ENCODE results near the gene ARHGAP18. TPM values are rescaled to one million over a fixed set of nuclear protein-coding genes. Genes with fewer than 3 reads are reported as not detected.

Gene ARHGAP18
- total RNA-seq, 4 donors from 2014 or later = 5.2 to 9.2 (median 6.5) TPM

DNA sequence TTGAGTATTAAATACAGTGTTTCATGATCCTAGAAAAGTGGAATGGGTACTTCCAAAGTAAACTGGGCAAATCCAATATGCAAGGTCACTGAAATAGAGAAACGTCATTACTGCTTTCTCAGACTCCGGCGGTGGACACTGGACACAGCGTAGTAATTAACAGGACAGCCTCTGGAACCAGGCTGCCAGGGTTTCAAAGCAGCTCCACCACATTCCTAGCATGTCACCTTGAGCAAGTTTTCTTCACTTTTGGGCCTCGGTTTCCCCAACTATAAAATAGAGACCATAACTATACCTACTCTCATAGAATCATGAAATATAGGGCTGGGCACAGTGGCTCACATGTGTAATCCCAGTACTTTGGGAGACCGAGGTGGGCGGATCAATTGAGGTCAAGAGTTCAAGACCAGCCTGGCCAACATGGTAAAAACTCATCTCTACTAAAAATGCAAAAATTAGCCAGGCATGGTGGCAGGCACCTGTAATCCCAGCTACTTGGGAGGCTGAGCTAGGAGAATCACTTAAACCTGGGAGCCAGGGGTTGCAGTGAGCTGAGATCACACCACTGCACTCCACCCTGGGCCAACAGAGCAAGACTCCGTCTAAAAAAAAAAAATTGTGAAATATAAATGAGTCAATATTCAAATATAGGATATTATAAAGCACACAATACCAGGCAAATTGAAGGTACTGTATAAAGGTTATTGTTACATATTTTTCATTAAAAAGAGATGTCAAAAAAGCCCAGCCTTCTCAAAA is 24.9 kb downstream of the ARHGAP18 start:
- Histone ChIP-seq H3K4me3 (no peak overlapping the region), H3K36me3 (no peaks in the 10 kb centered on the region), H3K4me1 (peaks cover 49 to 73% of the 10 kb centered on the region in 2 donors), H3K27me3 (no peaks in the 10 kb centered on the region), H3K27ac (peak overlapping the region; percentile 76 to 93 (median 86)), H3K9me3 (no peaks in the 10 kb centered on the region)
- intact Hi-C loops (cut with DNase I; ENCODE audit: low total_unique reads) = loop anchor here (2.0 kb wide), 1 partner anchor 24 kb away; no protein-coding TSS in a partner anchor
- in situ Hi-C loops (cut with MboI; ENCODE audit: low sequenced_read_pairs in 4 of 4) = no loop called here
- no peak for DNase-seq
- ATAC-seq = no peak
- TF ChIP-seq POLR2A (IDR thresholded peaks at IDR 0.05) = no peak
- TF ChIP-seq, protein P1, sequence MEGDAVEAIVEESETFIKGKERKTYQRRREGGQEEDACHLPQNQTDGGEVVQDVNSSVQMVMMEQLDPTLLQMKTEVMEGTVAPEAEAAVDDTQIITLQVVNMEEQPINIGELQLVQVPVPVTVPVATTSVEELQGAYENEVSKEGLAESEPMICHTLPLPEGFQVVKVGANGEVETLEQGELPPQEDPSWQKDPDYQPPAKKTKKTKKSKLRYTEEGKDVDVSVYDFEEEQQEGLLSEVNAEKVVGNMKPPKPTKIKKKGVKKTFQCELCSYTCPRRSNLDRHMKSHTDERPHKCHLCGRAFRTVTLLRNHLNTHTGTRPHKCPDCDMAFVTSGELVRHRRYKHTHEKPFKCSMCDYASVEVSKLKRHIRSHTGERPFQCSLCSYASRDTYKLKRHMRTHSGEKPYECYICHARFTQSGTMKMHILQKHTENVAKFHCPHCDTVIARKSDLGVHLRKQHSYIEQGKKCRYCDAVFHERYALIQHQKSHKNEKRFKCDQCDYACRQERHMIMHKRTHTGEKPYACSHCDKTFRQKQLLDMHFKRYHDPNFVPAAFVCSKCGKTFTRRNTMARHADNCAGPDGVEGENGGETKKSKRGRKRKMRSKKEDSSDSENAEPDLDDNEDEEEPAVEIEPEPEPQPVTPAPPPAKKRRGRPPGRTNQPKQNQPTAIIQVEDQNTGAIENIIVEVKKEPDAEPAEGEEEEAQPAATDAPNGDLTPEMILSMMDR (IDR thresholded peaks at IDR 0.05 in 4 of 5, conservative IDR thresholded peaks at IDR 0.05 in 1 of 5) = no peak

DNA sequence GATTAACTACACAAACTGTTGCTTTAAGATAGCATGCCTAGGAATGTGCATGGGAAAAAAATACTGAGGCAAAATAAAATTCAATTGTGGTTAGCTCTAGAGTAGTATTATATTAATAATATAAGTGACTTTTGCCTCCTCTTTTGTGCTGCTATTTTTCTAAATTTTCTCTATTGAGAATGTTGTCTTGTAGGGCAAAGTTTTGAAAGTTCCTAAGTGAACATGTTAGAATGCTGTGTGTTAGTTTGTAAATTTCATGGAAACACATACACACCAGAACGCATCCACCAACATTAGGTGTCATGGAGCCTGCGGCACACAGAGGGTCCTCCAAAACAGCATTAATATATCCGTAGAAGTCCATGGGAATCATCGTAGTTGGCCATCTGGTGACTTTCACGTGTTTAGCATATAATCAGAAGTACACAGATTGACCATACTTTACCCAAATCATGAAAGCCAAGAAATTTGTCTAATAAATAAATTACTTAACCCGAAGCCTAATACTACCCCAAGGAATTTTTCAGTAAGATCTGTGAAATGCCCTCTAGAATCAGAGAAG is 25.6 kb downstream of the ARHGAP18 start:
- no peak overlapping the region for H3K4me3 ChIP-seq
- in situ Hi-C loops (cut with MboI; ENCODE audit: low sequenced_read_pairs in 4 of 4) (no loop called here), intact Hi-C loops (cut with DNase I; ENCODE audit: low total_unique reads) (loop anchor here (2.0 kb wide), 1 partner anchor 24 kb away; no protein-coding TSS in a partner anchor)
- no peaks in the 10 kb centered on the region for H3K27me3 ChIP-seq
- ATAC-seq = no peak
- no peaks in the 10 kb centered on the region for H3K9me3 ChIP-seq
- H3K36me3 ChIP-seq = no peaks in the 10 kb centered on the region
- TF ChIP-seq POLR2A (IDR thresholded peaks at IDR 0.05) = no peak
- TF ChIP-seq, protein P1 (IDR thresholded peaks at IDR 0.05 in 4 of 5, conservative IDR thresholded peaks at IDR 0.05 in 1 of 5) = no peak
- no peak for DNase-seq
- H3K27ac ChIP-seq = peak overlapping the region; percentile 76 to 93 (median 86)
- H3K4me1 ChIP-seq = peaks cover 49 to 73% of the 10 kb centered on the region in 2 donors

DNA sequence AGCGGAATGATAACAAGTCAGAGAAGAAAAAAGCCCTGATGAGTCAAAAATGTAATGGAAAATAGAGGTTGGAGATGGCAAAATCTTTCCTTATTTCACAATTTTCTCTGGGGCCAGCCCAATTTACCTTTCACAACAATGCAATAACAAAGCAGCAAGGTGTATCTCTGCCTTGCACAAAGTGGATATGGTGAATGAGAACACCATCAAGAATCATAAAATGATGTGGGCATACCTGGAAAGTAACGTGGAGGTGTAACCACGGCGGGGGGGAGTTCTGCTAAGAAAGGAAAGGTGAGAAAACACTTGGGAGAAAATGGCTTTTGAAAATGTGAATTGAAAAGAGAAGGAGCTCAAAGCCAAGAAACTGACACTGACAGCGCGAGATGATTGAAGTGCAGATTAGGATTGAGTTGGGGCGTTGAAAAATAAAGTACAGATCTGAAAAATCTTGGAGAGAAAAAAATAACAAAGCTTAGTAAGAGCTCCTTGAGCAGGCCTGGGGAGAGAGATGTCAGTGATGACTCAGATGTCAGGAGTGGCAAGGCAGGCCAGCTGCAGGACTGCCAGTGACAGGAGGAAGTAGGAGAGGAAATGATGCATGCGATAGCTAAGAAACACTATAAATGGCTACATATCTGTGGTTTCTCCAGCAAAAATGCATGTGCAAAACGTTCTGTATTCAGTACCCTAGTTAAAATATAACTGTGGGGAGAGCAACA is 26.2 kb downstream of the ARHGAP18 start:
- Histone ChIP-seq H3K4me3 (no peak overlapping the region), H3K36me3 (no peaks in the 10 kb centered on the region), H3K9me3 (no peaks in the 10 kb centered on the region), H3K4me1 (peaks cover 53 to 79% of the 10 kb centered on the region in 2 donors), H3K27ac (peak overlapping the region; percentile 76 to 93 (median 86)), H3K27me3 (no peaks in the 10 kb centered on the region)
- DNase-seq (peak; percentile 77 to 84), ATAC-seq (peak; percentile 92 to 93)
- TF ChIP-seq, protein P1 (IDR thresholded peaks at IDR 0.05 in 4 of 5, conservative IDR thresholded peaks at IDR 0.05 in 1 of 5) = no peak
- TF ChIP-seq POLR2A (IDR thresholded peaks at IDR 0.05) = peak in 1 of 2 donors; percentile 51
- intact Hi-C loops (cut with DNase I; ENCODE audit: low total_unique reads) (loop anchor here (2.0 kb wide), 1 partner anchor 25 kb away; no protein-coding TSS in a partner anchor), in situ Hi-C loops (cut with MboI; ENCODE audit: low sequenced_read_pairs in 4 of 4) (no loop called here)

DNA sequence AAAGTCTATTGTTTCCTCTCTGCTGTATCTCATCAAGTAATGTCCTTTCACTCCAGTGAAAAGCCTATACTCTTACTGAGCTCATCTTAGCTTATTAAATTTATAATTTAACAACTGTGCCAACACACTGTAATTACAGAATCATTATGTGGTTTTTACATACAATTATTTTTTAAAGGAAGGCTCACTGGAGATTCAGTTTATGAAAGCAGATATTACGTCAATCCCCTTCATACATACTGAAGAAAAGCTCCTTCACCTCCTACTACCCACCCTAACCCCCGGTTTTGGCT is 28.1 kb downstream of the ARHGAP18 start:
- ATAC-seq (no peak), DNase-seq (no peak)
- H3K36me3 ChIP-seq = no peaks in the 10 kb centered on the region
- peaks cover 63 to 73% of the 10 kb centered on the region in 2 donors for H3K4me1 ChIP-seq
- in situ Hi-C loops (cut with MboI; ENCODE audit: low sequenced_read_pairs in 4 of 4) (no loop called here), intact Hi-C loops (cut with DNase I; ENCODE audit: low total_unique reads) (no loop called here)
- H3K4me3 ChIP-seq = no peak overlapping the region
- no peaks in the 10 kb centered on the region for H3K9me3 ChIP-seq
- H3K27me3 ChIP-seq = no peaks in the 10 kb centered on the region
- no peak for TF ChIP-seq POLR2A (IDR thresholded peaks at IDR 0.05)
- TF ChIP-seq, protein P1 (IDR thresholded peaks at IDR 0.05 in 4 of 5, conservative IDR thresholded peaks at IDR 0.05 in 1 of 5) = no peak
- H3K27ac ChIP-seq = peak overlapping the region; percentile 70 to 93 (median 86)

All from gastrocnemius medialis (tissue), 4 donors.